Endothelial cell of umbilical vein (primary cell): Measurements from ENCODE around the gene SCAMP4. TPM values are rescaled to one million over a fixed set of nuclear protein-coding genes. Genes with fewer than 3 reads are reported as not detected.

ENCODE experiments used
- BruUV-seq: library from RNA; stranded (reverse); fragments of 400-500 nt; replicated peaks from 2 replicates; lab custom pipeline; 2021; lab: Mats Ljungman, UMichigan
- CTCF ChIA-PET: fragments of 300-600, 350-600 bp; sonication (Branson Sonifier 250); formaldehyde crosslinking; loops from one replicate; lab custom pipeline; 2021; ENCODE audit warnings: antibody characterized with exemption, inconsistent platforms; lab: Charles Lee
- POLR2A ChIA-PET: fragments of 300-600, 350-600 bp; sonication (Branson Sonifier 250); formaldehyde crosslinking; loops from one replicate; lab custom pipeline; 2021; ENCODE audit warnings: antibody characterized with exemption, inconsistent platforms; lab: Charles Lee
- DNase-seq: peaks from one replicate; pipeline ENCODE4 v3.0.0-alpha.2; 2011; ENCODE audit warnings: low read depth, low spot score
- FAIRE-seq: peaks from 2 replicates; lab custom pipeline; 2011; peaks lifted over from hg19 to GRCh38; lab: Jason Lieb, UNC
- H2AFZ ChIP-seq: 2 replicates; pipeline ENCODE4 v1.6.0; 2012; ENCODE audit warnings: low read depth, low read length, control low read depth, inconsistent platforms
- H3K27ac ChIP-seq: 2 replicates; pipeline ENCODE4 v1.5.1; 2011; ENCODE audit warnings: low read depth, mild to moderate bottlenecking, control low read depth, low read length, moderate library complexity; ENCODE audit not compliant: insufficient read depth
- H3K27me3 ChIP-seq, 2 experiments: 2 replicates each; pipeline versions ENCODE4 v1.6.0 to v1.6.1; 2011; ENCODE audit warnings: low read length in 2 of 2, mixed read lengths in 1 of 2; ENCODE audit not compliant: control insufficient read depth in 2 of 2, insufficient read depth in 2 of 2
- H3K36me3 ChIP-seq, 2 experiments: 2 replicates in 1 of 2; 3 replicates in 1 of 2; pipeline ENCODE4 v1.5.1; 2011; ENCODE audit warnings: low read length in 2 of 2, mild to moderate bottlenecking in 1 of 2, moderate library complexity in 1 of 2; ENCODE audit not compliant: control insufficient read depth in 2 of 2, insufficient read depth in 2 of 2; ENCODE audit errors: extremely low read depth in 1 of 2
- H3K4me1 ChIP-seq: 3 replicates; pipeline ENCODE4 v1.5.1; 2011; ENCODE audit warnings: mild to moderate bottlenecking, low read length; ENCODE audit not compliant: control insufficient read depth, insufficient read depth; ENCODE audit errors: extremely low read depth
- H3K4me2 ChIP-seq: 2 replicates; pipeline ENCODE4 v1.6.1; 2011; ENCODE audit warnings: low read length, control low read depth, mixed read lengths; ENCODE audit not compliant: insufficient read depth
- H3K4me3 ChIP-seq, 3 experiments: fragments of 200-600 bp in 1 of 3; sonication (generic), shearing (Covaris generic) in 1 of 3; replicated peaks in 1 of 3; 2 replicates each; pipeline ENCODE4 v1.5.1; 2011 to 2016; ENCODE audit warnings: control low read depth in 3 of 3, low read length in 3 of 3, mild to moderate bottlenecking in 2 of 3, inconsistent platforms in 1 of 3, low read depth in 1 of 3, moderate library complexity in 1 of 3; ENCODE audit not compliant: insufficient read depth in 1 of 3
- H3K79me2 ChIP-seq: 2 replicates; pipeline ENCODE4 v1.6.0; 2012; ENCODE audit warnings: low read length, inconsistent platforms; ENCODE audit not compliant: control insufficient read depth, insufficient read depth
- H3K9ac ChIP-seq: replicated peaks from 2 replicates; pipeline ENCODE3; 2011; ENCODE audit warnings: low read length, control low read depth; ENCODE audit not compliant: insufficient read depth; ENCODE audit errors: extremely low read depth
- H3K9me1 ChIP-seq: replicated peaks from 3 replicates; pipeline ENCODE4 v1.6.0; 2011; ENCODE audit warnings: mild to moderate bottlenecking, low read length; ENCODE audit not compliant: control insufficient read depth, insufficient read depth; ENCODE audit errors: extremely low read depth
- H3K9me3 ChIP-seq: replicated peaks from 2 replicates; pipeline ENCODE4 v1.5.1; 2012; ENCODE audit warnings: low read length, inconsistent platforms; ENCODE audit not compliant: control insufficient read depth, insufficient read depth
- H4K20me1 ChIP-seq: replicated peaks from 2 replicates; pipeline ENCODE3; 2011; ENCODE audit warnings: mild to moderate bottlenecking, low read length; ENCODE audit not compliant: control insufficient read depth, insufficient read depth; ENCODE audit errors: extremely low read depth
- EZH2 ChIP-seq: IDR thresholded peaks from 2 replicates; pipeline ENCODE4 v1.6.1; 2012; ENCODE audit warnings: borderline replicate concordance, low read depth, mild to moderate bottlenecking, moderate library complexity, low read length, inconsistent platforms; ENCODE audit not compliant: severe bottlenecking
- FOS ChIP-seq: IDR thresholded peaks from 2 replicates; pipeline ENCODE4 v1.6.1; 2011; ENCODE audit warnings: mild to moderate bottlenecking, low read length, moderate library complexity, borderline replicate concordance; ENCODE audit not compliant: insufficient read depth
- GATA2 ChIP-seq: IDR thresholded peaks from 2 replicates; pipeline ENCODE4 v1.7.0; 2011; ENCODE audit warnings: low read depth, mild to moderate bottlenecking, moderate library complexity, mixed read lengths, low read length; ENCODE audit not compliant: insufficient read length, insufficient read depth
- JUN ChIP-seq: IDR thresholded peaks from 2 replicates; pipeline ENCODE4 v1.6.1; 2011; ENCODE audit warnings: borderline replicate concordance, low read depth; ENCODE audit not compliant: insufficient read length, insufficient read depth
- MYC ChIP-seq: IDR thresholded peaks from one replicate; pipeline ENCODE4 v1.6.1; 2011; ENCODE audit warnings: mild to moderate bottlenecking, low read depth, low read length
- POLR2A ChIP-seq: IDR thresholded peaks from 2 replicates; pipeline ENCODE4 v1.6.1; 2012; ENCODE audit warnings: low read depth, mild to moderate bottlenecking, control low read depth, low read length
- POLR2AphosphoS5 ChIP-seq: IDR thresholded peaks from 2 replicates; pipeline ENCODE4 v1.6.1; 2012; ENCODE audit warnings: low read depth, mild to moderate bottlenecking, control low read depth, low read length, moderate library complexity; ENCODE audit not compliant: insufficient read depth
- dilution Hi-C: fragments of 300-500 bp; cut with MboI; formaldehyde crosslinking; loops from one replicate; pipeline ENCODE4 v1.15.0; 2019; ENCODE audit warnings: low sequenced_read_pairs; ENCODE audit not compliant: extremely low pct_ligation_motif_present
- intact Hi-C: fragments of 100-400 bp; cut with micrococcal nuclease; formaldehyde crosslinking; loops from one replicate; pipeline ENCODE4 v1.10.0; 2022
- polyA plus RNA-seq, 4 experiments: library from polyadenylated mRNA; depleted of rRNA in 3 of 4; stranded (reverse) in 3 of 4; unstranded in 1 of 4; fragments of >200 nt; gene quantifications; 2 replicates each; pipeline versions ENCODE4 v1.2.1 to v1.2.3, GENCODE V29; 2011 to 2012; ENCODE audit warnings: missing spikeins in 1 of 4
- total RNA-seq: library from RNA; stranded (reverse); gene quantifications from 2 replicates; pipeline ENCODE4 v1.2.3, GENCODE V29; 2021
- TF ChIP-seq, protein P1 (sequence below), 2 donors: IDR thresholded peaks; 1 replicate in 1 of 2; 2 replicates in 1 of 2; pipeline ENCODE4 v1.5.1; 2011; ENCODE audit warnings: low read length in 2 of 2, mild to moderate bottlenecking in 2 of 2, moderate library complexity in 2 of 2, control low read depth in 1 of 2, inconsistent platforms in 1 of 2, low read depth in 1 of 2; ENCODE audit not compliant: insufficient read depth in 1 of 2; ENCODE audit errors: extremely low read depth in 1 of 2
- TF ChIP-seq, protein P2 (sequence below): IDR thresholded peaks from 2 replicates; pipeline ENCODE4 v1.6.1; 2011; ENCODE audit not compliant: insufficient read depth, insufficient read length

Gene SCAMP4
- total and polyA plus RNA-seq, 2 donors (not counting 3 experiments of a cell fraction or from before 2014, with no cell fraction given) = 24.4 to 68.2 TPM

DNA sequence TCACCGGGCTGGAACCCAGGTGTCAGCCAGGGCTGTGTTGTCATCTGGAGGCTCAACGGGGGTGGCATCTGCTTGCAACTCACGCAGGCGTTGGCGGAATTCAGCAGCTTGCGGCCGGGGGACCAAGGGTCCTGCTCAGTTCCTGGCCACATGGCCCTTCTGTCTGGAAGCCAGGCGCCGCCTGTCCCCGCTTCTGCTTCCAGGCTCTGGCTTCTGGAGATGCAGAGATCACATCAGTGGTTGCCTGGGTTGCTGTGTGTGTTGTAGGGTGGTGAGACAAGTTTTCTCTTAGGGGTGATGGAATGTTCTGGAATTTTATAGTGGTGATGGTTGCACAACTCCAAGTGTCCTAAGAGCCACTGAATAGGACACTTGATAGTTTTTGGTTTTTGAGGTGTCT is 5.0 kb downstream of the SCAMP4 start:
- no peaks in the 10 kb centered on the region for H3K9me1 ChIP-seq
- no peak overlapping the region for H2AFZ ChIP-seq
- no peaks in the 10 kb centered on the region for H4K20me1 ChIP-seq
- DNase-seq (no peak), FAIRE-seq (no peak)
- no TSS peak for BruUV-seq
- no peak overlapping the region for H3K27ac ChIP-seq
- dilution Hi-C loops (no loop called here), intact Hi-C loops (no loop called here)
- no peak overlapping the region for H3K9ac ChIP-seq
- peaks cover 60% of the 10 kb centered on the region for H3K79me2 ChIP-seq
- H3K36me3 ChIP-seq = peaks cover 0 to 13% of the 10 kb centered on the region in 2 experiments
- TF ChIP-seq POLR2AphosphoS5 = no peak
- no peak for TF ChIP-seq JUN
- no peak for TF ChIP-seq MYC
- TF ChIP-seq GATA2 = no peak
- TF ChIP-seq, protein P1, sequence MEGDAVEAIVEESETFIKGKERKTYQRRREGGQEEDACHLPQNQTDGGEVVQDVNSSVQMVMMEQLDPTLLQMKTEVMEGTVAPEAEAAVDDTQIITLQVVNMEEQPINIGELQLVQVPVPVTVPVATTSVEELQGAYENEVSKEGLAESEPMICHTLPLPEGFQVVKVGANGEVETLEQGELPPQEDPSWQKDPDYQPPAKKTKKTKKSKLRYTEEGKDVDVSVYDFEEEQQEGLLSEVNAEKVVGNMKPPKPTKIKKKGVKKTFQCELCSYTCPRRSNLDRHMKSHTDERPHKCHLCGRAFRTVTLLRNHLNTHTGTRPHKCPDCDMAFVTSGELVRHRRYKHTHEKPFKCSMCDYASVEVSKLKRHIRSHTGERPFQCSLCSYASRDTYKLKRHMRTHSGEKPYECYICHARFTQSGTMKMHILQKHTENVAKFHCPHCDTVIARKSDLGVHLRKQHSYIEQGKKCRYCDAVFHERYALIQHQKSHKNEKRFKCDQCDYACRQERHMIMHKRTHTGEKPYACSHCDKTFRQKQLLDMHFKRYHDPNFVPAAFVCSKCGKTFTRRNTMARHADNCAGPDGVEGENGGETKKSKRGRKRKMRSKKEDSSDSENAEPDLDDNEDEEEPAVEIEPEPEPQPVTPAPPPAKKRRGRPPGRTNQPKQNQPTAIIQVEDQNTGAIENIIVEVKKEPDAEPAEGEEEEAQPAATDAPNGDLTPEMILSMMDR (IDR thresholded peaks at IDR 0.05; ENCODE audit: extremely low read depth in 1 of 2, insufficient read depth in 1 of 2, low read depth in 1 of 2, low read length in 2 of 2) = no peak
- TF ChIP-seq FOS = no peak
- TF ChIP-seq, protein P2, sequence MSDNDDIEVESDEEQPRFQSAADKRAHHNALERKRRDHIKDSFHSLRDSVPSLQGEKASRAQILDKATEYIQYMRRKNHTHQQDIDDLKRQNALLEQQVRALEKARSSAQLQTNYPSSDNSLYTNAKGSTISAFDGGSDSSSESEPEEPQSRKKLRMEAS = no peak
- no peak for TF ChIP-seq POLR2A
- no peak for TF ChIP-seq EZH2
- H3K4me1 ChIP-seq = no peaks in the 10 kb centered on the region
- ChIA-PET CTCF (no interaction called here), POLR2A (no interaction called here)
- no peaks in the 10 kb centered on the region for H3K27me3 ChIP-seq
- H3K4me2 ChIP-seq = no peak overlapping the region
- no peak overlapping the region for H3K4me3 ChIP-seq
- H3K9me3 ChIP-seq = no peaks in the 10 kb centered on the region
